HUES48 (cell line): Measurements from ENCODE around the gene HID1.
"Not testable (repeated sequence)": the region's sequence is repeated elsewhere in the genome, so short reads cannot be mapped to it uniquely, and the experiment has no call there.

Experiments used
- H3K27ac ChIP-seq: one replicate; pipeline ENCODE4 v1.7.0; 2013; ENCODE audit warnings: low read depth, low read length, inconsistent platforms
- H3K27me3 ChIP-seq: 2 replicates; pipeline ENCODE4 v1.6.1; 2013; ENCODE audit warnings: mild to moderate bottlenecking, low read length; ENCODE audit not compliant: control insufficient read depth, insufficient read depth
- H3K36me3 ChIP-seq: 2 replicates; pipeline ENCODE4 v1.6.1; 2013; ENCODE audit warnings: low read length; ENCODE audit not compliant: control insufficient read depth, insufficient read depth
- H3K4me1 ChIP-seq: 2 replicates; pipeline ENCODE4 v1.6.1; 2013; ENCODE audit warnings: mild to moderate bottlenecking, low read length; ENCODE audit not compliant: control insufficient read depth, insufficient read depth
- H3K4me3 ChIP-seq: 2 replicates; pipeline ENCODE4 v1.5.1; 2013; ENCODE audit warnings: mild to moderate bottlenecking, low read depth, low read length
- H3K9ac ChIP-seq: 2 replicates; pipeline ENCODE4 v1.6.1; 2013; ENCODE audit warnings: mild to moderate bottlenecking, low read depth, low read length, moderate library complexity
- H3K9me3 ChIP-seq: 2 replicates; pipeline ENCODE4 v1.6.1; 2013; ENCODE audit warnings: low read length; ENCODE audit not compliant: control insufficient read depth, insufficient read depth

HID1 gene

DNA sequence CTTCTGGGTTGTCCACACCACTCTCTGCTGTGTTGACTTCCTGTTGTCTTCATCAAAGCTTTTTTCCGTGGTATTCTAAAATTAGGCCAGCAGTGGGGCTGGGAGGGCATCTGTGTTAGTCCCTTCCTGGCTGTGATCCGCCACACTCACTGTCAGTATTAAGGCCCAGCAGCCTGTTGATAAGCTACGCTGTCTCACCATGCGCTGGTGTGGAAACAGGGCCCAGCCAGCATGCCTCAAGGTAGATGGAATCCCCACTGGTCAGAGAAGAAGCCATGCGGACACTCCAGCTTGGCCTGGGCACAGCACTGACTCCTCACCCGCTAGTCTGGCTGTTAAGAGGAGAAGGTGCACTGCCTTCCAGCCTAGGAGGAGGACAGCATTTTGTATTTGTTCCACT lies 26.2 kb upstream of the HID1 start:
- H3K9ac ChIP-seq = no peak overlapping the region
- H3K27me3 ChIP-seq = no peaks in the 10 kb centered on the region
- no peak overlapping the region for H3K4me3 ChIP-seq
- H3K36me3 ChIP-seq = peaks cover 44% of the 10 kb centered on the region
- H3K9me3 ChIP-seq = no peaks in the 10 kb centered on the region
- no peak overlapping the region for H3K27ac ChIP-seq
- H3K4me1 ChIP-seq = no peaks in the 10 kb centered on the region

DNA sequence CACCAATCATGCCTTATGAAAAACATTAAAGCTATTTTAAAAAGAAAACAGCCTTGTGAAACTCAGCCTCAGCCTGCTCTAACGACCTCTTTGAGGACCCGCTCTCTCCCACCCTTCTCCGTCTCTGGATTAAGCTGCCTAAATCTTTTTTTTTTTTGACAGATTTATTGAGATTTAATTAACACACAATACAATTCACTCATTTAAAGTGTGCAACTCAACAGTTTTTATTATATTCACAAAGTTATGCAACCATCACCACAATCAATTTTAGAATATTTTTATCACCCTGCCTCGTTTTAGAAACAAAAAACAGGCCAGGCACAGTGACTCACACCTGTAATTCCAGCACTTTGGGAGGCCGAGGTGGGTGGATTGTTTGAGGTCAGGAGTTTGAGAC lies 23.3 kb upstream of the HID1 start:
- Histone ChIP-seq H3K9ac (no peak overlapping the region), H3K27me3 (no peaks in the 10 kb centered on the region), H3K27ac (no peak overlapping the region), H3K4me3 (no peak overlapping the region), H3K9me3 (no peaks in the 10 kb centered on the region), H3K36me3 (peaks cover 24% of the 10 kb centered on the region), H3K4me1 (no peaks in the 10 kb centered on the region)

DNA sequence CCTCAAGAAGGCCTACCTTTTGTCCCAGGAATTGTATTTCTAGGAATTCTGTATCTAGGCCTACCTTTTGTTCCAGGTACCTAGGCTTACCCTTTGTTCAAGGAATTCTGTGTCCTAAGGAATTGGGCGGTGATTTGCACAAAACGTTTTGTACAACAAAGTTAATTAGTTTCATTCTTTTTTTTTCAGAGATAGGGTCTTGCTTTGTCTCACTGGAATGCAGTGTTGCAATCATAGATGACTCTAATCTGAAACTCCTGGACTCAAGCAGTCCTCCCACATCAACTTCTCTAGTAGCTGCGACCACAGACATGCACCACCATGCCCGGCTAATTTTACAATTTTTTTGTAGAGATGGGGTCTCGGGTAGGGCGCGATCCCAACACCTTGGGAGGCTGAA lies 21.9 kb upstream of the HID1 start:
- Histone ChIP-seq H3K4me1 (no peaks in the 10 kb centered on the region), H3K36me3 (peaks cover 18% of the 10 kb centered on the region; the same call in 1 of the 2 replicates), H3K4me3 (no peak overlapping the region), H3K9me3 (no peaks in the 10 kb centered on the region), H3K27ac (no peak overlapping the region), H3K27me3 (no peaks in the 10 kb centered on the region), H3K9ac (no peak overlapping the region)

DNA sequence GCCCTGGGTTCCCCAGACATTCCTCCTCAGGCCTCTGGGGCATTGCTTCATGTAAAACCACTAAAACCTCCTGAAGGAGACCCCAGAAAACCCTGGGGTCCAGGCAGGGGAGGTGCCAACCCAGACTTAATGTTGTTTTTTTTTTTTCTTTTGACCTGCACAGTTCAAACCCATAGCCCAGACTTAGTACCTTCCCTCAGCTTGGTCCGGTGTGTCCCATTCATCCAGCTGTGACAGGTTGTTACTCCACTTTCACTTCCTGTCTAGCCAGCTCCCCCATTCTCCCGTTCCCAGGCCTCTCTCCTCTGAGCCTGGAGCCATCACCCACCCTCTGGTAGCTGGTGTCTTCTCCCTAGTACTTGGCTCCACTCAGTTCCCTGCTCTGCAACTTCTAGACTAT lies 19.7 kb upstream of the HID1 start:
- Histone ChIP-seq H3K4me1 (peaks cover 8% of the 10 kb centered on the region), H3K27ac (no peak overlapping the region), H3K9ac (no peak overlapping the region), H3K36me3 (0 out of 2 replicates have a peak, but pooled peaks cover 15% of the 10 kb centered on the region), H3K27me3 (no peaks in the 10 kb centered on the region), H3K9me3 (no peaks in the 10 kb centered on the region), H3K4me3 (no peak overlapping the region)

DNA sequence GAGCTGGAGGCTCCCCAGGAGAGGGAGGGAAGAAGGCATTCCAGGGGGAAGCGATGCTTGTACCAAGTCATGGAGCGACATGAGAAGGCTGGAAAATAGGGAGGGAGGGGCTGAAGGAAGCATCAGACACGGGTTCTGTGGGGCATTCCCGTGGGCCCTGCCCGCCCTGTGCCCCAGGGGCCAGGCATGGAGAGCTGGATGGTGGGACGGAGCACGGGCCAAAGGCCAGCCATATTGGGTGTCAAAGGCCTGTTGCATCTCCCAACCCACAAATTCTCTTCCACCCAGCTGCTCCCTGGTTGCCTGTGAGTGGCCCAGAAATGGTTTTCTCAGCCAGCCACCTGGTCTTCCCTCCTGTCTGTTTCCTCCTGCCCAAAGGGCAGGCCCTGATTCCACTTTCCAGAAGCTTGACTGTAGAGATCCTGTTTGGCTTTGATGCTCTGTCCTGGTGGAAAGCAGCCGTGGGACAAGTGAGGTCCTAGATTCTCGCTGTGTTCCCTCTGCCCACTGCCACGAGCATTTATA lies 18.1 kb upstream of the HID1 start:
- Histone ChIP-seq H3K27me3 (no peaks in the 10 kb centered on the region), H3K36me3 (0 out of 2 replicates have a peak, but pooled peaks cover 15% of the 10 kb centered on the region), H3K4me1 (peaks cover 8% of the 10 kb centered on the region), H3K9ac (no peak overlapping the region), H3K4me3 (no peak overlapping the region), H3K9me3 (no peaks in the 10 kb centered on the region), H3K27ac (no peak overlapping the region)

DNA sequence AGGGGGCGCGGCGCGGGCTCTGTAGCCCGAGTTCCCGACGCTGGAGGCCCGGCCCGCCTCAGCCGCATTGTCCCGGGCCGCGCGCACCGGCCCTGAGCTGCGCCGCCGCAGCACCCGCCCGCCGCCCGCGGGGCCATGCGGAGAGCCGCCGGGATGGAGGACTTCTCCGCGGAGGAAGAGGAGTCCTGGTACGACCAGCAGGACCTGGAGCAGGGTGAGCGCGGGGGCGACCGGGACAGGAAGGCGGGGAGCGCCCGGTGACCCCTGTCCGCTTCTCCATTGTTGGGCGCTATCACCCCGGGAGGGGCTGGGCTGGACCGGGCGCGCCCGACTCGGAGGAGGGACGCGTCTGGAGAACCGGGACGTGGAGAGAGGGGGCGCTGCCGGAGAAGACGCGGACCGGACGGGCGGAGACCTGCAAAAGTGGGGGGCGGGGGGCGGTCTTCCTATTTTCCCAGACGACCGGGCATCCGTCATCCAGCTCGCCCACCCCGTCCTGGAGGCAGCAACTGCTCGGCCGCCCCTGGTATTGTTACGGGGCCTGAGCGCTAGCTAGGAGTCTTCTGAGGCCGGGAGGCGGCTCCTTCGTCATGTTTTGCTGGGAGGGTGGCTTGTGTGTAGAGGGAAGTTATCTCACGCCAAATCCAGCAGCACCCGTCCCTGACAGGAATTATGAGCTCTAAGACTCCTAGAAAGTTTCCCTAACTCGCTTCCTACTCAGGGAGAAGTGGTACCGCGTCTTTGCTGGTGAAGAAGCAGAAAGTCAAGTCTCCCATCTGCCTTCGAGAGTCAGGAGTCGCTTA lies 15.6 kb upstream of the HID1 start:
- Histone ChIP-seq H3K4me1 (peaks cover 8% of the 10 kb centered on the region), H3K36me3 (0 out of 2 replicates have a peak, but pooled peaks cover 6% of the 10 kb centered on the region), H3K27ac (peak overlapping the region; percentile 69), H3K27me3 (no peaks in the 10 kb centered on the region), H3K9ac (peak overlapping the region; percentile 49; the same call in 1 of the 2 replicates), H3K4me3 (peak overlapping the region; percentile 66), H3K9me3 (no peaks in the 10 kb centered on the region)

DNA sequence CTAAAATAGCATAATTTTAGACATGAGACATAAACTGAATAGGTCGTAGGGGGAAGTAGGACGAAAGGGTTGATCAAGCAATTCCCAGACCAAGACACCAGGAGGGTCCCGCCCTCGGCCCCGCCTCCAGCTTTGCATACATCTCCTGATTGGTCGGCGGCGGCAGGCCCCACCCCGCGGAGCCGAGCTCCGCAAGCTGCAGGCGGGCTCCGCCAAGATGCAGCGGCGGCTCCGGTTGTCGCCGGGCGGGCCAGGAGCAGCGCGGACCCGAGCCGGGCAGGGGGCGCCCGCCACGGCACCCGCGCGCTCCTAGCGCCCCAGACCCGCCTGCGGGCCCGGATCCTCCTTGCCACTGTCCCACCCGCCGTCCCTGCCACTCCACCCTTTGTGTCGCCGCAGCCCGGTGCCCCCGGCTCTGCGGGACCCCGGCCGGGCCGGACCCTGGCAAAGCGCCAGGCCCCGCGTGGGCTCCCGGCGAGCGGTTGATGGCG lies 14.9 kb upstream of the HID1 start, which contains the start of gene CDR2L:
Gene CDR2L, plus strand, starts transcription at position 215 of the 491 bp plus-strand sequence. CDS start 412 bp downstream, outside the sequence.
- no peaks in the 10 kb centered on the region for H3K9me3 ChIP-seq
- peak within 1 kb of the TSS; percentile 66 for H3K4me3 ChIP-seq
- no peaks in the 10 kb centered on the region for H3K27me3 ChIP-seq
- peak within 1 kb of the TSS; percentile 49; the same call in 1 of the 2 replicates for H3K9ac ChIP-seq
- peaks cover 8% of the 10 kb centered on the region for H3K4me1 ChIP-seq
- peak within 1 kb of the TSS; percentile 69 for H3K27ac ChIP-seq
- 0 out of 2 replicates have a peak, but pooled peaks cover under 1% of the 10 kb centered on the region for H3K36me3 ChIP-seq

DNA sequence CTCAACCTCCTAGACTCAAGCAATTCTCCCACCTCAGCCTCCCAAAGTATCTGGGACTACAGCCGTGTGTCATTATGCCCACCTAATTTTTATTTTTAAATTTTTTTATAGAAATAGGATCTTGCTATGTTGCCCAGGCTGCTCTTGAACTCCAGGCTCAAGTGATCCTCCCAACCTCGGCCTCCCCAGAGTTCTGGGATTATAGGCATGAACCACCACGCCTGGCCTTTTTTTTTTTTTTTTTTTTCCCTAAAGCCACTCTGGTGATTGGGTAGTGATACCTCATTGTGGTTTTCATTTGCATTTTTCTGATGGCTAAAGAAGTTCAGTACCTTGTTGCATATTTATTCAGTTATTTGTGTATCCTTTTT lies 13.6 kb upstream of the HID1 start:
- Histone ChIP-seq H3K9me3 (no peaks in the 10 kb centered on the region), H3K4me1 (peaks cover 15% of the 10 kb centered on the region), H3K36me3 (no peaks in the 10 kb centered on the region), H3K27ac (no peak overlapping the region), H3K4me3 (no peak overlapping the region), H3K9ac (no peak overlapping the region), H3K27me3 (peaks cover 5% of the 10 kb centered on the region; the same call in 1 of the 2 replicates)

DNA sequence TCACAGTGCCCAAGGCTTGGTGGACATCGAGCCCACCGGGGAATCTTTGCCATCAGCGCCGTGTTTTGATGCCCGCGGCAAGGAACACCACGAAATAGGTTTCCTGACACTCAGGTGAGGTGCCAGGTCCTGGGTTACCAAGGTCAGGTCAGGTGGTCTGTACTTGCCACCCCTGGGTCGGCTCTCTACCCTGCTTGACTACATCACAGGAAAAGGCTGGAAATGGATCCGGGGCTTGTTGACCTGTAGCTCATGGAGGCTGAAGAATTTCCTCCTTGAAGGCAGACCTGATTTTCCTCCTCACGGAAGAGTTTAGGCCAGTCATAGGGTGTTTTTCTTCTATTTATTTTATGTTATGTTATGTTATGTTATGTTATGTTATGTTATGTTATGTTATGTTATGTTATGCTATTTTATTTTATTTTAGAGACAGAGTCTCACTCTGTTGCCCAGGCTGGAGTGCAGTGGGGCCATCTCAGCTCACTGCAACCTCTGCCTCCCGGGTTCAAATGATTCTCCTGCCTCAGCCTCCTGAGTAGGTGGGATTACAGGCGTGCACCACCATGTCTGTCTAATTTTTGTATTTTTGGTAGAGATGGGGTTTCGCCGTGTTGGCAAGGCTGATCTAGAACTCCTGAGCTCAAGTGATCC lies 10.2 kb upstream of the HID1 start:
- Histone ChIP-seq H3K9ac (peak overlapping the region; percentile 57), H3K27ac (peak overlapping the region; percentile 60), H3K4me3 (peak overlapping the region; percentile 87)
- not testable (repeated sequence) for H3K4me1 ChIP-seq, H3K36me3 ChIP-seq, H3K27me3 ChIP-seq, H3K9me3 ChIP-seq

DNA sequence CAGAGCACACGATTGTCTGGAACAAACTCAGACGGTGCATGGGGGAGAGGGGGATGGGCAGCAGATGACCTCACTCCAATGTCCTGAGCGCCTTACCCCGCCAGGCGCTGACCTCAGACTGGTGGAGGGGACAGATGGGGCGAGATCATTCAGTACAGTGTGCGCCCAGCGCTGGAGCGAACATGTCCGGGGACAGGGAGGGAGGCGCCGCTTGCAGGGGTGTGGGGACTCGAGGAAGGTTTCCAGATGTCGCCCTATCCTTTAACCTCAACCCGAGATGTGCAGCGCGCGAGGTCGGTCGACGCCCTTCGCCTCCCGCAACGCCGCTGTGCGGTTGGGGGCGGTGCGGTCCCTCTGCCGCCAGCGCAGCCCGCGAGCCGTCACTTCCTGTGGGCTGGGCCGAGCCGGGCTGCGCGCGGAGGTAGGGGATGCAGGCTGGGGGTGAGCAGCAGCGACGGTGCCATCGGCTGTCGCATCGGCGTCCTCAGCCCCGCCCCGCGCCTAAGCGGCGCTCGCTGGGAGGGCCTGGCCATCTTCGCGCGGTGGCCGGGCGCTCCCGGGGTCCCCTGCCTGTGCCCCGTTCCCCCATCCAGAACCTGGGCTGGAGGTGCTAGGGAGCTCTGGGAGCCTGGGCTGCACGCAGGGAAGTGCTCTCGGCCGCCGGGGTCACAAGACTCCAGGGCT lies 9.6 kb upstream of the HID1 start:
- Histone ChIP-seq H3K27ac (peak overlapping the region; percentile 60), H3K4me1 (peaks cover 9% of the 10 kb centered on the region), H3K9ac (peak overlapping the region; percentile 57), H3K27me3 (peaks cover 8% of the 10 kb centered on the region; the same call in 1 of the 2 replicates), H3K36me3 (no peaks in the 10 kb centered on the region), H3K9me3 (no peaks in the 10 kb centered on the region), H3K4me3 (peak overlapping the region; percentile 87)
